HCT116 (cell line): ENCODE results near the gene LIN7C. TPM values are rescaled to one million over a fixed set of nuclear protein-coding genes. Genes with fewer than 3 reads are reported as not detected.

Source experiments
- ATAC-seq: fragments of 200-7000 bp; cut with Tn5 transposase; 2 replicates; pipeline ENCODE4 v1.9.1; 2020; ENCODE audit warnings: mild to moderate bottlenecking, moderate library complexity
- BruUV-seq: library from RNA; stranded (reverse); fragments of 400-500 nt; replicated peaks from 2 replicates; lab custom pipeline; 2021; lab: Mats Ljungman, UMichigan
- CTCF ChIA-PET: fragments of 300-600 bp; sonication (Branson Sonifier 250); formaldehyde crosslinking; loops from one replicate; lab custom pipeline; 2021; ENCODE audit warnings: antibody characterized with exemption; lab: Charles Lee
- POLR2A ChIA-PET: fragments of 300-600, 350-600 bp; sonication (Branson Sonifier 250); formaldehyde crosslinking; loops from one replicate; lab custom pipeline; 2021; ENCODE audit warnings: antibody characterized with exemption; lab: Charles Lee
- RAD21 ChIA-PET, 2 experiments: fragments of 300-600 bp; sonication (Branson Sonifier 250); formaldehyde crosslinking; loops; one replicate each; lab custom pipeline; 2023; ENCODE audit warnings: low total read pairs in 2 of 2; ENCODE audit not compliant: uncharacterized antibody in 2 of 2, unreplicated experiment in 2 of 2, low non-redundant PET in 1 of 2; lab: Charles Lee
- DNase-seq: peaks from one replicate; pipeline ENCODE4 v3.0.0-alpha.2; 2010; ENCODE audit warnings: low read depth, low spot score
- H2AFZ ChIP-seq: fragments of 200-600 bp; shearing (Covaris generic), sonication (generic); 2 replicates; pipeline ENCODE4 v1.6.1; 2017; ENCODE audit warnings: low read depth, mixed run types, mixed read lengths, antibody characterized with exemption, low read length; ENCODE audit not compliant: poor library complexity, severe bottlenecking
- H3K27ac ChIP-seq: 2 replicates; pipeline ENCODE4 v1.5.1; 2012; ENCODE audit warnings: low read depth, low read length
- H3K27me3 ChIP-seq: fragments of 200-600 bp; sonication (generic); 2 replicates; pipeline ENCODE4 v1.6.1; 2016; ENCODE audit warnings: mixed run types, low read length, mixed read lengths; ENCODE audit not compliant: insufficient read depth
- H3K36me3 ChIP-seq, 2 experiments: fragments of 200-500 bp in 1 of 2; fragments of 200-600 bp in 1 of 2; sonication (Bioruptor generic) in 1 of 2; sonication (generic) in 1 of 2; 2 replicates each; pipeline versions ENCODE4 v1.5.1 to v1.6.1; 2014 to 2016; ENCODE audit warnings: low read length in 2 of 2, inconsistent platforms in 1 of 2, mixed read lengths in 1 of 2, mixed run types in 1 of 2; ENCODE audit not compliant: insufficient read depth in 2 of 2, control insufficient read depth in 1 of 2
- H3K4me1 ChIP-seq, 2 experiments: fragments of 200-600 bp in 1 of 2; sonication (generic) in 1 of 2; 2 replicates each; pipeline versions ENCODE4 v1.5.1 to v1.6.1; 2012 to 2017; ENCODE audit warnings: low read length in 2 of 2, inconsistent platforms in 1 of 2, mild to moderate bottlenecking in 1 of 2, mixed read lengths in 1 of 2, mixed run types in 1 of 2, moderate library complexity in 1 of 2; ENCODE audit not compliant: insufficient read depth in 2 of 2, control insufficient read depth in 1 of 2
- H3K4me2 ChIP-seq: fragments of 200-600 bp; sonication (generic); 2 replicates; pipeline ENCODE4 v1.6.1; 2017; ENCODE audit warnings: mixed run types, low read length, mixed read lengths
- H3K4me3 ChIP-seq, 2 experiments: fragments of 200-600 bp in 1 of 2; sonication (generic) in 1 of 2; replicated peaks in 1 of 2; 2 replicates each; pipeline ENCODE4 v1.5.1; 2011 to 2016; ENCODE audit warnings: low read length in 2 of 2, control low read depth in 1 of 2, low read depth in 1 of 2, mild to moderate bottlenecking in 1 of 2, mixed read lengths in 1 of 2, mixed run types in 1 of 2
- H3K79me2 ChIP-seq: fragments of 200-600 bp; sonication (generic); 2 replicates; pipeline ENCODE4 v1.6.1; 2017; ENCODE audit warnings: mild to moderate bottlenecking, mixed run types, low read length, moderate library complexity, mixed read lengths; ENCODE audit not compliant: insufficient read depth
- H3K9ac ChIP-seq: fragments of 200-600 bp; sonication (generic); 2 replicates; pipeline ENCODE4 v1.6.1; 2016; ENCODE audit warnings: low read length, mixed read lengths
- H3K9me2 ChIP-seq: fragments of 200-600 bp; sonication (generic), shearing (Covaris generic); 2 replicates; pipeline ENCODE4 v1.6.1; 2017; ENCODE audit warnings: mixed run types, mild to moderate bottlenecking, moderate library complexity; ENCODE audit not compliant: insufficient read depth
- H3K9me3 ChIP-seq, 2 experiments: fragments of 200-500 bp in 1 of 2; fragments of 200-600 bp in 1 of 2; sonication (Bioruptor generic) in 1 of 2; sonication (generic) in 1 of 2; 2 replicates each; pipeline ENCODE4 v1.6.1; 2014 to 2017; ENCODE audit warnings: low read length in 2 of 2, mixed read lengths in 2 of 2, inconsistent platforms in 1 of 2, low read depth in 1 of 2, mild to moderate bottlenecking in 1 of 2, mixed run types in 1 of 2, moderate library complexity in 1 of 2; ENCODE audit not compliant: control insufficient read depth in 1 of 2, insufficient read depth in 1 of 2
- H4K20me1 ChIP-seq: fragments of 200-600 bp; sonication (generic), shearing (Covaris generic); 2 replicates; pipeline ENCODE4 v1.6.1; 2017; ENCODE audit warnings: mixed run types, mild to moderate bottlenecking, moderate library complexity; ENCODE audit not compliant: insufficient read depth
- ATF3 ChIP-seq: IDR thresholded peaks from 2 replicates; pipeline ENCODE4 v1.6.1; 2012
- CTCF ChIP-seq, 3 experiments: fragments of 200-600 bp in 1 of 3; sonication (generic) in 1 of 3; IDR thresholded peaks in 2 of 3; conservative IDR thresholded peaks in 1 of 3; 2 replicates each; pipeline ENCODE4 v1.5.1; 2012 to 2017; ENCODE audit warnings: low read depth in 2 of 3, low read length in 2 of 3, antibody characterized with exemption in 1 of 3, borderline replicate concordance in 1 of 3, control low read depth in 1 of 3, mild to moderate bottlenecking in 1 of 3, mixed read lengths in 1 of 3, mixed run types in 1 of 3, moderate library complexity in 1 of 3; ENCODE audit not compliant: insufficient read depth in 1 of 3
- EGR1 ChIP-seq: IDR thresholded peaks from 2 replicates; pipeline ENCODE4 v1.6.1; 2012; ENCODE audit warnings: low read depth
- ELF1 ChIP-seq: IDR thresholded peaks from 2 replicates; pipeline ENCODE4 v1.6.1; 2012; ENCODE audit warnings: low read depth, borderline replicate concordance
- EZH2 ChIP-seq: fragments of 200-600 bp; sonication (generic); IDR thresholded peaks from 2 replicates; pipeline ENCODE4 v1.6.1; 2017; ENCODE audit warnings: antibody characterized with exemption, mixed run types
- EZH2phosphoT487 ChIP-seq: fragments of 200-600 bp; IDR thresholded peaks from 2 replicates; pipeline ENCODE4 v1.6.1; 2018; ENCODE audit warnings: antibody characterized with exemption, borderline replicate concordance
- FOSL1 ChIP-seq: IDR thresholded peaks from 2 replicates; pipeline ENCODE4 v1.6.1; 2012; ENCODE audit warnings: low read depth
- MAX ChIP-seq: IDR thresholded peaks from 2 replicates; pipeline ENCODE4 v1.6.1; 2012
- POLR2A ChIP-seq: IDR thresholded peaks from 2 replicates; pipeline ENCODE4 v1.7.0; 2011; ENCODE audit warnings: borderline replicate concordance; ENCODE audit not compliant: insufficient read depth, insufficient read length; ENCODE audit errors: extremely low read depth
- RAD21 ChIP-seq: IDR thresholded peaks from 2 replicates; pipeline ENCODE4 v1.6.1; 2012; ENCODE audit warnings: low read depth, mild to moderate bottlenecking
- REST ChIP-seq: IDR thresholded peaks from 2 replicates; pipeline ENCODE4 v1.6.1; 2012; ENCODE audit warnings: low read depth
- SIN3A ChIP-seq: IDR thresholded peaks from 2 replicates; pipeline ENCODE4 v1.6.1; 2012; ENCODE audit warnings: low read depth
- SP1 ChIP-seq: IDR thresholded peaks from 2 replicates; pipeline ENCODE4 v1.6.1; 2012; ENCODE audit warnings: low read depth
- SRF ChIP-seq: IDR thresholded peaks from 2 replicates; pipeline ENCODE4 v1.6.1; 2012; ENCODE audit warnings: low read depth
- TCF7L2 ChIP-seq: IDR thresholded peaks from 2 replicates; pipeline ENCODE4 v1.7.0; 2011; ENCODE audit warnings: borderline replicate concordance, inconsistent platforms; ENCODE audit not compliant: insufficient read depth, insufficient read length; ENCODE audit errors: extremely low read depth
- ZFX ChIP-seq: fragments of 450-650 bp; IDR thresholded peaks from 2 replicates; pipeline ENCODE4 v1.6.1; 2017
- intact Hi-C: fragments of 100-400 bp; cut with micrococcal nuclease; formaldehyde crosslinking; loops from 2 replicates; pipeline ENCODE4 v1.10.0; 2022
- total RNA-seq: library from RNA; stranded (reverse); gene quantifications from one replicate; pipeline ENCODE4 v1.2.1, GENCODE V29; 2021; ENCODE audit not compliant: unreplicated experiment

The LIN7C gene
- total RNA-seq, 1 experiment from 2014 or later, result 48.2 TPM

GRCh38 chr11:27458182-27458581 is 48.4 kb downstream of the LIN7C start:
- ChIA-PET RAD21 (no interaction called here), CTCF (no interaction called here), POLR2A (no interaction called here)
- Histone ChIP-seq H3K9me3 (no peaks in the 10 kb centered on the region), H3K4me2 (no peak overlapping the region), H3K4me3 (no peak overlapping the region), H3K9me2 (no peaks in the 10 kb centered on the region), H4K20me1 (no peaks in the 10 kb centered on the region), H3K36me3 (no peaks in the 10 kb centered on the region), H3K9ac (no peak overlapping the region), H3K27me3 (no peaks in the 10 kb centered on the region), H3K27ac (no peak overlapping the region), H3K79me2 (no peaks in the 10 kb centered on the region), H3K4me1 (no peaks in the 10 kb centered on the region), H2AFZ (no peak overlapping the region)
- no peak for ATAC-seq
- no TSS peak for BruUV-seq
- intact Hi-C loops, result no loop called here
- no peak for DNase-seq
- TF ChIP-seq SIN3A (no peak), ZFX (no peak), ATF3 (no peak), CTCF (IDR thresholded peaks at IDR 0.05 in 2 of 3, conservative IDR thresholded peaks at IDR 0.05 in 1 of 3; ENCODE audit: borderline replicate concordance in 1 of 3, insufficient read depth in 1 of 3, low read depth in 2 of 3, low read length in 2 of 3) (no peak), EZH2 (no peak), RAD21 (no peak), SP1 (no peak), FOSL1 (no peak)

- Histone ChIP-seq H3K4me1 (no peaks in the 10 kb centered on the region), H3K79me2 (no peaks in the 10 kb centered on the region), H2AFZ (no peak overlapping the region), H3K4me2 (no peak overlapping the region), H3K9ac (no peak overlapping the region), H3K36me3 (no peaks in the 10 kb centered on the region), H3K27ac (no peak overlapping the region), H3K9me3 (no peaks in the 10 kb centered on the region), H3K27me3 (no peaks in the 10 kb centered on the region), H4K20me1 (no peaks in the 10 kb centered on the region), H3K9me2 (no peaks in the 10 kb centered on the region), H3K4me3 (no peak overlapping the region)
- DNase-seq, result no peak
- BruUV-seq, result no TSS peak
- POLR2A ChIA-PET, result no interaction called here
- no peak for ATAC-seq
- CTCF ChIA-PET, result no interaction called here
- intact Hi-C loops, result no loop called here
- RAD21 ChIA-PET, result no interaction called here
- TF ChIP-seq SRF, result no peak
- TF ChIP-seq SP1, result no peak
- no peak for TF ChIP-seq ATF3
- no peak for TF ChIP-seq MAX
- TF ChIP-seq REST, result no peak
- TF ChIP-seq SIN3A, result no peak
- TF ChIP-seq TCF7L2, result no peak
- TF ChIP-seq ELF1, result no peak
- TF ChIP-seq POLR2A, result no peak
- TF ChIP-seq EZH2phosphoT487, result no peak
- no peak for TF ChIP-seq EGR1
- no peak for TF ChIP-seq ZFX
Observed at GRCh38 chr11:27456795-27457329, 49.7 kb downstream of the LIN7C start.
